CD4-positive, alpha-beta memory T cell (primary cell): ENCODE measurements around the gene METTL1. TPM values are rescaled to one million over a fixed set of nuclear protein-coding genes. Genes with fewer than 3 reads are reported as not detected.

Experiments used
- CTCF ChIA-PET: fragments of 350-600 bp; sonication (Branson Sonifier 250); formaldehyde crosslinking; loops from one replicate; lab custom pipeline; 2021; ENCODE audit warnings: inconsistent platforms; ENCODE audit not compliant: partially characterized antibody; lab: Charles Lee
- POLR2A ChIA-PET: fragments of 350-600 bp; sonication (Branson Sonifier 250); formaldehyde crosslinking; loops from one replicate; lab custom pipeline; 2021; ENCODE audit not compliant: partially characterized antibody; lab: Charles Lee
- DNase-seq, 5 donors: peaks; one replicate each; pipeline versions ENCODE4 v3.0.0 to v3.0.0-alpha.2; 2020 to 2022; ENCODE audit warnings: mixed read lengths in 1 of 5
- H3K27ac ChIP-seq: one replicate; pipeline ENCODE4 v1.7.0; 2013; ENCODE audit warnings: low read depth, low read length
- H3K27me3 ChIP-seq: 2 replicates; pipeline ENCODE4 v1.7.0; 2013; ENCODE audit warnings: mild to moderate bottlenecking, low read length, moderate library complexity; ENCODE audit not compliant: insufficient read depth
- H3K36me3 ChIP-seq: 2 replicates; pipeline ENCODE4 v1.7.0; 2013; ENCODE audit warnings: mild to moderate bottlenecking, low read length, moderate library complexity; ENCODE audit not compliant: insufficient read depth
- H3K4me1 ChIP-seq: 2 replicates; pipeline ENCODE4 v1.7.0; 2013; ENCODE audit warnings: mild to moderate bottlenecking, low read length, moderate library complexity; ENCODE audit not compliant: insufficient read depth
- H3K4me3 ChIP-seq, 2 donors: one replicate each; pipeline ENCODE4 v1.7.0; 2013; ENCODE audit warnings: low read length in 2 of 2, mild to moderate bottlenecking in 1 of 2
- H3K9me3 ChIP-seq, 2 donors: one replicate each; pipeline ENCODE4 v1.7.0; 2013; ENCODE audit warnings: low read length in 2 of 2, control low read depth in 1 of 2; ENCODE audit not compliant: control insufficient read depth in 1 of 2
- H3K27ac Mint-ChIP-seq, 7 donors: one replicate each; pipeline ENCODE4 v1.8.0; 2020 to 2021; ENCODE audit warnings: mixed read lengths in 7 of 7, mild to moderate bottlenecking in 6 of 7, inconsistent platforms in 3 of 7, moderate library complexity in 3 of 7
- H3K27me3 Mint-ChIP-seq, 2 donors: one replicate each; pipeline ENCODE4 v1.8.0; 2020 to 2021; ENCODE audit warnings: mixed read lengths in 2 of 2
- H3K36me3 Mint-ChIP-seq, 2 donors: one replicate each; pipeline ENCODE4 v1.8.0; 2020 to 2021; ENCODE audit warnings: mixed read lengths in 2 of 2, inconsistent platforms in 1 of 2, mild to moderate bottlenecking in 1 of 2
- H3K4me1 Mint-ChIP-seq, 4 donors: one replicate each; pipeline ENCODE4 v1.8.0; 2020 to 2021; ENCODE audit warnings: mixed read lengths in 4 of 4, mild to moderate bottlenecking in 1 of 4
- H3K4me3 Mint-ChIP-seq, 8 donors: one replicate each; pipeline ENCODE4 v1.8.0; 2020 to 2021; ENCODE audit warnings: mixed read lengths in 8 of 8, mild to moderate bottlenecking in 7 of 8, moderate library complexity in 6 of 8, inconsistent platforms in 3 of 8
- H3K9me3 Mint-ChIP-seq, 8 donors: one replicate each; pipeline ENCODE4 v1.8.0; 2020 to 2021; ENCODE audit warnings: mixed read lengths in 8 of 8, mild to moderate bottlenecking in 5 of 8, inconsistent platforms in 3 of 8, moderate library complexity in 1 of 8
- intact Hi-C: fragments of 100-400 bp; cut with micrococcal nuclease; formaldehyde crosslinking; loops from one replicate; pipeline ENCODE4 v1.15.1; 2023
- polyA plus RNA-seq, 2 donors: library from polyadenylated mRNA; unstranded; fragments of 300-500 nt; fragmentation: Illumina TruSeq; gene quantifications; one replicate each; pipeline ENCODE4 v1.2.3, GENCODE V29; 2021
- total RNA-seq, 2 experiments: library from RNA; stranded (reverse); gene quantifications; one replicate each; pipeline ENCODE4 v1.2.3, GENCODE V29; 2021

Gene METTL1
- total and polyA plus RNA-seq, 4 experiments from 2014 or later, result 9.9 to 19.1 (median 13.6) TPM

DNA sequence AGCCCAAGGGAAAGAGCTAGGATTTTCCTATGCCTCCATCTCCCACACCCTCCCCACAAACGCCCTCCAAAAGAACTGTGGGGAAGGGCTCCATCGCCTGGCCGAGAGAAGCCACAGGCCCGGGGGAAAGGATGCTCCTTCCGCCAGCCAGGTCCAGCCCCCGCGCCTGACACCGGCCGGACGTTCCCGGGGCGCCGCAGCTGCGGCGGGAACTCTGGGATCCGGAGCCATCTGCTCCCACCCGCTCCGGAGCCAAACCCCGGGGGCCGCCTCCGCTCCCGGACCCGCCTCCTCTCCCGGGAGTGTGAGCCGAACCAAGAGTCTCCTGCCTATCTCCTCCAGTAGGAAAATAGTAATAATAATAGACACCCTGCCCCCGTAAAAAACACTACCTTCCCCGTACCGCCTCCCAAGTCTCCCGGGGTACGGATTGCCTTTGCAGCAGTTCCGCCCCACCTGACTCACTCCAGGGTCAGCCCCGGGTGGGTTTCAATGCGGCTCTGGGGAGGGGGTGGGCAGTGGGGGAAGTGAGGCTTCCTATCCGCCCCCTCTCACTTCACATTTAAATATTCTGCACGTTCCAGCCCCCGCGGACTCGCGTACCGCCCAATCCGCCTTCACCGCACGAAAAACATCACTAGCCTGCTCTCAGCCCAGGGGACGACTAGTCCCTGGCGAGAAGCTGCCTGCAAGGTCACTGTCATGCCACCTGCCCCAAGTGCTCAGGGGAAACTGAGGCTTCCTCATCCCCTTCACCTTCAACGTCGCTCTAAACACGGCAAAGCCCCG is 35.8 kb downstream of the METTL1 start:
- DNase-seq, result peak in 1 of 5 donors; percentile 33
- peaks cover 53% of the 10 kb centered on the region for H3K36me3 ChIP-seq
- peaks cover 24 to 46% (median 35%) of the 10 kb centered on the region in 4 donors for H3K4me1 Mint-ChIP-seq
- peaks cover 0 to 1% (median 0%) of the 10 kb centered on the region in 8 donors for H3K9me3 Mint-ChIP-seq
- H3K27me3 ChIP-seq, result no peaks in the 10 kb centered on the region
- intact Hi-C loops, result no loop called here
- peaks cover 35% of the 10 kb centered on the region for H3K4me1 ChIP-seq
- POLR2A ChIA-PET, result interaction anchor here (1.0 kb wide), 1 partner anchor 9 kb away, joined by 3 read pairs; the partner anchor contains the start of gene TSPAN31
- H3K27ac Mint-ChIP-seq, result peak overlapping the region in 6 of 7 donors; percentile 48 to 81 (median 64)
- H3K4me3 ChIP-seq, result no peak overlapping the region
- CTCF ChIA-PET, result interaction anchor here (1.4 kb wide), 1 partner anchor 153 kb away, joined by 3 read pairs; no protein-coding TSS in a partner anchor
- H3K27me3 Mint-ChIP-seq, result no peaks in the 10 kb centered on the region
- H3K4me3 Mint-ChIP-seq, result no peak overlapping the region
- H3K27ac ChIP-seq, result no peak overlapping the region
- no peaks in the 10 kb centered on the region for H3K9me3 ChIP-seq
- H3K36me3 Mint-ChIP-seq, result peaks cover 36 to 59% of the 10 kb centered on the region in 2 donors

DNA sequence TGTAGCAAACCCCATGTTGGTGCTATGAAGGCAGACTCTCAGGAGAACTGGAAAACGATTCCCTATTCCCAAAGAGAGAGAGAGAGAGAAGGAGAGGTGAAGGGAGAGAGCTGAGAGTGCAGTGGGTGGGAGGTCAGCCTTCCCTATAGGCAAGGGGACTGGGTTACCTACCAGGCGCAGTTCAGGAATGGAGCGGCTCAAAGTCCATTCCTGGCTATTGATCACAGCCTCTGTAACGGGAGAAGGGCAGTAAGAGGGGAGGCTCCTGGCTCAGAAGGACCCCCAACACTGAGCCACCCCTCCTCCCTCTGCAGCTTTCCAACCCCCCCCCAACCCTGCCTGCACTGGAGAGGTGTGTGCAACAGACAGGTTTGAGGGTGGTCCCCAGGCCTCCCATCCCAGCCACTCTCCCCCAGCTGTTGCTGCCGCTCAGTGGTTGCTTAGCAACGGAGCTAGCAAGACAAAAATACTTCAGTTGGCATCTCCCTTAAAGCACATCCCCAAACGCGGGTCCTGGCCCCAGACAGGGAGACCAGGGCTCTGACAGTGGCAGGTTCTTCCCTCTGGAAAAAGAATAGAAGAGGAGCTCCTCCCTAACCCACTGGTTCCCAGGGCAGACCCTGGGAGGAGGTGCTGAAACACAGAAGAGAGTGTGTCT is 36.6 kb downstream of the METTL1 start:
- Histone ChIP-seq H3K36me3 (peaks cover 62% of the 10 kb centered on the region), H3K27ac (no peak overlapping the region), H3K27me3 (no peaks in the 10 kb centered on the region), H3K4me1 (peaks cover 26% of the 10 kb centered on the region), H3K9me3 (no peaks in the 10 kb centered on the region), H3K4me3 (no peak overlapping the region)
- intact Hi-C loops, result no loop called here
- peaks cover 0 to 1% (median 0%) of the 10 kb centered on the region in 8 donors for H3K9me3 Mint-ChIP-seq
- no peaks in the 10 kb centered on the region for H3K27me3 Mint-ChIP-seq
- peaks cover 19 to 38% (median 28%) of the 10 kb centered on the region in 4 donors for H3K4me1 Mint-ChIP-seq
- peaks cover 41 to 62% of the 10 kb centered on the region in 2 donors for H3K36me3 Mint-ChIP-seq
- peak overlapping the region; percentile 49 to 92 (median 65) for H3K27ac Mint-ChIP-seq
- peak overlapping the region in 1 of 8 donors; percentile 33 for H3K4me3 Mint-ChIP-seq
- DNase-seq, result peak in 1 of 5 donors; percentile 37
- POLR2A ChIA-PET, result interaction anchor here (1.0 kb wide), 1 partner anchor 10 kb away, joined by 3 read pairs; the partner anchor contains the start of gene TSPAN31
- CTCF ChIA-PET, result no interaction called here

DNA sequence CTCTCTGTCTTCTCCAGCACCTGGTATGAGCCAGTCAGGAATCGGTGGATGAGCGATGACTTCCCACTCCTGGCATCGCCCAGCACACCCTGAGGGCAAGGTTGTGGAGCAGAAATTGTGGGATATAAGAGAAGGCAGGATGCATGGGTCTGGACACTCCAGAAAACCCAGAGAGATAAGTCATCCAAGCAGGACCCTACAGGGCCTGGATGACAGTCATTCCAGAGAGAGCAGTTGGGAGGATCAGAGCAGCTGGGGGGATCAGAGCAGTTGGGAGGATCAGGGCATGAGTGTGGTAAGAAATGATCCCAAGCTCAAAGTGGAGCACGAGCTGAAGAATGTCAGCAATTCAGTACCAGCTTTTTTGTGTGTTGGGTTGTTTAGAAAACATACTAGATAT is 37.3 kb downstream of the METTL1 start:
- H3K27ac ChIP-seq, result no peak overlapping the region
- intact Hi-C loops, result no loop called here
- peak overlapping the region; percentile 49 to 92 (median 75) for H3K27ac Mint-ChIP-seq
- peaks cover 67% of the 10 kb centered on the region for H3K36me3 ChIP-seq
- H3K4me1 ChIP-seq, result peaks cover 19% of the 10 kb centered on the region
- POLR2A ChIA-PET, result interaction anchor here (1.1 to 1.3 kb wide), 2 partner anchors 12 to 13 kb away, joined by 4 to 6 read pairs; no protein-coding TSS in a partner anchor
- no peaks in the 10 kb centered on the region for H3K27me3 ChIP-seq
- H3K36me3 Mint-ChIP-seq, result peaks cover 44 to 70% of the 10 kb centered on the region in 2 donors
- H3K27me3 Mint-ChIP-seq, result no peaks in the 10 kb centered on the region
- no peaks in the 10 kb centered on the region for H3K9me3 ChIP-seq
- no peak overlapping the region for H3K4me3 ChIP-seq
- DNase-seq, result no peak
- CTCF ChIA-PET, result no interaction called here
- no peak overlapping the region for H3K4me3 Mint-ChIP-seq
- H3K4me1 Mint-ChIP-seq, result peaks cover 18 to 31% (median 24%) of the 10 kb centered on the region in 4 donors
- H3K9me3 Mint-ChIP-seq, result peaks cover 0 to 1% (median 0%) of the 10 kb centered on the region in 8 donors

DNA sequence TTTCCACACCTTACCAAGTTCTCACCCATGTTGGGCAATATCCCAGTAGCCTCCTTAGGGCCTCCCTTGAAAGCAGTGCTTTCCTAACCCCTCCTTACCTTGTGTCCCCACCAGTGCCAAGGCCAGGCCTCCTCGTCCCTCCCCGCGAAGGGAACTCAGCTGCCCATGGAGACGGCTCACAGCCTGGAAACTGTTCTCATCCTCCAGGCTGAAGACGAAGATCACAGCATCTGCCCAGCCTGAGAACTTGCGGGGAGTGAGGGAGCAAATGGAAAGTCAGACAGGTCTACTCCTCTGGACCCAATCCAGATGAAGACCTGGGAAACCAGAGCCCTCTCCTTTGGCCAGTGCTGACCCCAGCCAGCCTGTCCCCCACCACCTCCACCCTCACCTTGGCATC is 38.0 kb downstream of the METTL1 start:
- H3K4me1 Mint-ChIP-seq, result peaks cover 16 to 25% (median 20%) of the 10 kb centered on the region in 4 donors
- CTCF ChIA-PET, result interaction anchor here (2.7 kb wide), 1 partner anchor 8 kb away, joined by 9 read pairs; no protein-coding TSS in a partner anchor
- intact Hi-C loops, result no loop called here
- peak in 1 of 5 donors; percentile 13 for DNase-seq
- H3K9me3 Mint-ChIP-seq, result peaks cover 0 to 1% (median 0%) of the 10 kb centered on the region in 8 donors
- Histone ChIP-seq H3K4me1 (peaks cover 12% of the 10 kb centered on the region), H3K36me3 (peaks cover 72% of the 10 kb centered on the region), H3K4me3 (no peak overlapping the region), H3K9me3 (no peaks in the 10 kb centered on the region), H3K27ac (no peak overlapping the region), H3K27me3 (no peaks in the 10 kb centered on the region)
- peaks cover 42 to 69% of the 10 kb centered on the region in 2 donors for H3K36me3 Mint-ChIP-seq
- no peak overlapping the region for H3K4me3 Mint-ChIP-seq
- no peaks in the 10 kb centered on the region for H3K27me3 Mint-ChIP-seq
- H3K27ac Mint-ChIP-seq, result peak overlapping the region in 3 of 7 donors; percentile 30 to 92 (median 53)
- POLR2A ChIA-PET, result interaction anchor here (1.1 to 1.7 kb wide), 3 partner anchors 11 to 14 kb away, joined by 4 to 6 read pairs (median 5); no protein-coding TSS in a partner anchor

DNA sequence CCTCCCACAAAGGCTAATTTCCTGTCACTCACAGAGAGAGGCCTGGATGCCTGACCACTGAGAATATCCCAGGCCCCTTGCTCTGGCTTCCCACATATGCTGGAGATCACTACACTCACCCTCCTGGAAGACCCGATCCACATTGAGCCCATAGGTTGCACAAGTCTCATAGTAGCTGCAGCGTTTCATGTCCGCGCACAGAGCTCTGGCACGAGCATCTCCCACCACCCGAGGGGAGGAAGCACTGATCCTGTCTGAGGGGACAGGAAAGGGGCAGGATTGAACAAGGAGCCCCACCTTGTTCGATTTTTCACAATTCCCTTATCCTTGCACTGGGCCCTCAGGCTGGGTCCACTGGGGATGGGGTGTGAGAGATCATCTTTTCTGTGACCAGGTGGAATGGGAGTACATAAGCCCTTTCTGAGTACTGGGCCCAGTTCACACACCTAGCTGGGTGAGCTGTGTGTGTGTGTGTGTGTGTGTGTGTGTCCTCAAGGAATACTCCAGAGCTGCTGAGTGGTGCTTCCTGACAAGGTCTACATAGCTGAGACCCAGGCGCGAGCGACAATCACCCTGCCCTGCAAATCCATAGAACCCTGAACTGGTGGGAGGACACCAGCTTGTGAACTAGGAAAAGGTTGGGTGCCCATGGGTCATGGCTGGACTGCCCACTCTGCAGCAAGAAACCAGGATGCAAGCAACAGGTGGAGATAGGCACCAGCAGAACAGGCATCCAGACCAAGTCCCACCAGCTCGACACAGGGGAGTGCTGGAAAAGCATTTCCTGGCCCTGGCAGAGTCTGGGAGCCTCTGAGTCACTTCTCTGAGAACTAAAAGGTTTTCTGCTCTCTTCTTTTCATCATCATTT is 38.9 kb downstream of the METTL1 start:
- H3K36me3 Mint-ChIP-seq, result peaks cover 47 to 75% of the 10 kb centered on the region in 2 donors
- POLR2A ChIA-PET, result interaction anchor here (1.3 to 1.7 kb wide), 2 partner anchors 11 to 13 kb away, joined by 3 to 5 read pairs; no protein-coding TSS in a partner anchor

DNA sequence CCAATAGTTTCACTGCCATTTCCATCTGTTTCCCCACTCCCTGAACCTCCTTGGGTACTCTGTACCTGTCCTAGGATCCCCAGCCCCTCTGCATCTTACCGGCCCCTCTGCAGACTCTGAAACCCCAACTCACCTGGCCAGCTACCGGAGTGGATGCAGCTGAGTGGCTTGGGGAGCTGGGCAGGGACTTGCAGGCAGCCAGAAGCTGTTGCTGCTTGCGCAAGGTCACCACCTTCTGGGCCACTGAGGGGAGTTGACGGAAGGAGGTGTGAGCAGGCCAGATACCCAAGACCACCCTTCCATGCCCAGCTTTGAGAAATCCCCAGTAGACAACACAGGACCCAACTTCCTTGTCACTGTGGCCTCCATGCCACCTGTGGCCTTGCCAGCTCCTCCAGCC is 39.6 kb downstream of the METTL1 start:
- H3K27me3 Mint-ChIP-seq, result no peaks in the 10 kb centered on the region
- peak overlapping the region in 1 of 8 donors; percentile 27 for H3K4me3 Mint-ChIP-seq
- CTCF ChIA-PET, result interaction anchor here (1.9 to 2.7 kb wide), 2 partner anchors 9 to 24 kb away, joined by 4 to 9 read pairs; no protein-coding TSS in a partner anchor
- H3K27ac ChIP-seq, result no peak overlapping the region
- H3K4me3 ChIP-seq, result no peak overlapping the region
- H3K9me3 ChIP-seq, result no peaks in the 10 kb centered on the region
- POLR2A ChIA-PET, result interaction anchor here (1.0 to 1.7 kb wide), 5 partner anchors 9 to 49 kb away, joined by 3 to 6 read pairs (median 3); no protein-coding TSS in a partner anchor
- H3K4me1 ChIP-seq, result peaks cover 8% of the 10 kb centered on the region
- peaks cover 85% of the 10 kb centered on the region for H3K36me3 ChIP-seq
- H3K36me3 Mint-ChIP-seq, result peaks cover 51 to 79% of the 10 kb centered on the region in 2 donors
- H3K27me3 ChIP-seq, result no peaks in the 10 kb centered on the region
- H3K27ac Mint-ChIP-seq, result peak overlapping the region in 4 of 7 donors; percentile 7 to 86 (median 74)
- intact Hi-C loops, result no loop called here
- no peak for DNase-seq
- peaks cover 0 to 1% (median 0%) of the 10 kb centered on the region in 8 donors for H3K9me3 Mint-ChIP-seq
- peaks cover 16 to 23% (median 20%) of the 10 kb centered on the region in 4 donors for H3K4me1 Mint-ChIP-seq

More for the DNA sequence above, 38.9 kb downstream of the METTL1 start:
- H3K9me3 ChIP-seq, result no peaks in the 10 kb centered on the region
- H3K36me3 ChIP-seq, result peaks cover 79% of the 10 kb centered on the region
- H3K4me1 Mint-ChIP-seq, result peaks cover 16 to 23% (median 20%) of the 10 kb centered on the region in 4 donors
- CTCF ChIA-PET, result interaction anchor here (2.7 kb wide), 1 partner anchor 9 kb away, joined by 9 read pairs; no protein-coding TSS in a partner anchor
- H3K27ac ChIP-seq, result no peak overlapping the region
- peak overlapping the region in 4 of 7 donors; percentile 22 to 75 (median 70) for H3K27ac Mint-ChIP-seq
- H3K27me3 Mint-ChIP-seq, result no peaks in the 10 kb centered on the region
- intact Hi-C loops, result no loop called here
- H3K27me3 ChIP-seq, result no peaks in the 10 kb centered on the region
- no peak overlapping the region for H3K4me3 Mint-ChIP-seq
- DNase-seq, result no peak
- H3K9me3 Mint-ChIP-seq, result peaks cover 0 to 1% (median 0%) of the 10 kb centered on the region in 8 donors
- H3K4me1 ChIP-seq, result peaks cover 8% of the 10 kb centered on the region
- no peak overlapping the region for H3K4me3 ChIP-seq
